Hippocampal formation (tissue), 2 donors: ENCODE data around the gene LRRN4.

Experiments
- DNase-seq, 2 donors: peaks; one replicate each; lab custom pipeline; 2025; lab: John Stamatoyannopoulos, UW

The LRRN4 gene

GRCh38 chr20:6053776-6054688 lies at the start of gene LRRN4:
Gene LRRN4, minus strand, starts transcription at chr20:6054060. Its CDS starts 1,261 bp downstream, at chr20:6052799.
- DNase-seq, result no peak

- no peak for DNase-seq
Measured at GRCh38 chr20:6103301-6103700, 49.4 kb upstream of the LRRN4 start.

GRCh38 chr20:6101346-6101745 lies 47.5 kb upstream of the LRRN4 start:
- no peak for DNase-seq

- no peak for DNase-seq
Measured at GRCh38 chr20:6100246-6100645, 46.4 kb upstream of the LRRN4 start.

- DNase-seq, result no peak
Measured at GRCh38 chr20:6099819-6100218, 46.0 kb upstream of the LRRN4 start.

GRCh38 chr20:6095409-6095808 lies 41.5 kb upstream of the LRRN4 start:
- DNase-seq, result no peak

GRCh38 chr20:6094565-6094964 lies 40.7 kb upstream of the LRRN4 start:
- DNase-seq, result no peak

GRCh38 chr20:6094063-6094462 lies 40.2 kb upstream of the LRRN4 start:
- DNase-seq, result no peak

GRCh38 chr20:6091661-6092060 lies 37.8 kb upstream of the LRRN4 start:
- DNase-seq, result no peak

- no peak for DNase-seq
Measured at GRCh38 chr20:6086868-6087267, 33.0 kb upstream of the LRRN4 start.

GRCh38 chr20:6083926-6084325 lies 30.1 kb upstream of the LRRN4 start:
- no peak for DNase-seq

- no peak for DNase-seq
Measured at GRCh38 chr20:6081236-6081635, 27.4 kb upstream of the LRRN4 start.

- no peak for DNase-seq
Measured at GRCh38 chr20:6079016-6079415, 25.2 kb upstream of the LRRN4 start.

GRCh38 chr20:6075428-6076219 lies 21.8 kb upstream of the LRRN4 start:
- peak in 1 of 2 donors; percentile 25 for DNase-seq

- DNase-seq, result no peak
Measured at GRCh38 chr20:6074784-6075183, 20.9 kb upstream of the LRRN4 start.

- DNase-seq, result no peak
Measured at GRCh38 chr20:6074145-6074561, 20.3 kb upstream of the LRRN4 start.

GRCh38 chr20:6070829-6071695 lies 17.2 kb upstream of the LRRN4 start:
- no peak for DNase-seq

- no peak for DNase-seq
Measured at GRCh38 chr20:6069669-6070068, 15.8 kb upstream of the LRRN4 start.

GRCh38 chr20:6067763-6068318 lies 14.0 kb upstream of the LRRN4 start:
- DNase-seq, result no peak

- no peak for DNase-seq
Measured at GRCh38 chr20:6066582-6066981, 12.7 kb upstream of the LRRN4 start.

- DNase-seq, result no peak
Measured at GRCh38 chr20:6061544-6061943, 7.7 kb upstream of the LRRN4 start.

- DNase-seq, result no peak
Measured at GRCh38 chr20:6060213-6060612, 6.4 kb upstream of the LRRN4 start.
